ENCODE data around the gene DENND2D.

The DENND2D gene

GRCh38 chr1:111191496-111191895 is 8.9 kb downstream of the DENND2D start:
- peaks cover 29% of the 10 kb centered on the region for H3K4me1 ChIP-seq (ENCODE audit: control insufficient read depth, low read length)
- no peak overlapping the region for H3K27ac ChIP-seq (ENCODE audit: low read depth, low read length)
- no peak for TF ChIP-seq EZH2phosphoT487 (IDR thresholded peaks at IDR 0.05; ENCODE audit: borderline replicate concordance, low read length)
- no peak for TF ChIP-seq CTCF (IDR thresholded peaks at IDR 0.05; ENCODE audit: low read depth, low read length, poor library complexity, severe bottlenecking)
- H4K20me1 ChIP-seq (ENCODE audit: control insufficient read depth, insufficient read depth, low read depth, low read length), result no peaks in the 10 kb centered on the region
- H3K79me2 ChIP-seq (ENCODE audit: control insufficient read depth, low read length), result no peaks in the 10 kb centered on the region
- peaks cover 5% of the 10 kb centered on the region; the same call in 1 of the 2 replicates for H3F3A ChIP-seq (ENCODE audit: control insufficient read depth, insufficient read depth)
- H3K9me3 ChIP-seq (ENCODE audit: control insufficient read depth, insufficient read depth, low read length), result no peaks in the 10 kb centered on the region
- H3K9me2 ChIP-seq (replicated peaks; ENCODE audit: control insufficient read depth, low read length), result no peaks in the 10 kb centered on the region
- H3K36me3 ChIP-seq (ENCODE audit: control insufficient read depth, low read length), result peaks cover 98% of the 10 kb centered on the region
- H3K4me3 ChIP-seq (ENCODE audit: low read length), result no peak overlapping the region
- no peak overlapping the region for H3K4me2 ChIP-seq (ENCODE audit: low read length)
- no peaks in the 10 kb centered on the region for H3K27me3 ChIP-seq (ENCODE audit: control insufficient read depth, low read length)

GRCh38 chr1:111190931-111191451 is 9.5 kb downstream of the DENND2D start:
- no peak overlapping the region for H3K27ac ChIP-seq (ENCODE audit: low read depth, low read length)
- peaks cover 5% of the 10 kb centered on the region; the same call in 1 of the 2 replicates for H3F3A ChIP-seq (ENCODE audit: control insufficient read depth, insufficient read depth)
- H3K36me3 ChIP-seq (ENCODE audit: control insufficient read depth, low read length), result peaks cover 98% of the 10 kb centered on the region
- H3K9me2 ChIP-seq (replicated peaks; ENCODE audit: control insufficient read depth, low read length), result no peaks in the 10 kb centered on the region
- no peaks in the 10 kb centered on the region for H3K79me2 ChIP-seq (ENCODE audit: control insufficient read depth, low read length)
- no peak overlapping the region for H3K4me3 ChIP-seq (ENCODE audit: low read length)
- H3K27me3 ChIP-seq (ENCODE audit: control insufficient read depth, low read length), result no peaks in the 10 kb centered on the region
- H3K4me2 ChIP-seq (ENCODE audit: low read length), result no peak overlapping the region
- no peaks in the 10 kb centered on the region for H4K20me1 ChIP-seq (ENCODE audit: control insufficient read depth, insufficient read depth, low read depth, low read length)
- H3K9me3 ChIP-seq (ENCODE audit: control insufficient read depth, insufficient read depth, low read length), result no peaks in the 10 kb centered on the region
- no peak for TF ChIP-seq EZH2phosphoT487 (IDR thresholded peaks at IDR 0.05; ENCODE audit: borderline replicate concordance, low read length)
- no peak for TF ChIP-seq CTCF (IDR thresholded peaks at IDR 0.05; ENCODE audit: low read depth, low read length, poor library complexity, severe bottlenecking)
- H3K4me1 ChIP-seq (ENCODE audit: control insufficient read depth, low read length), result peaks cover 29% of the 10 kb centered on the region

GRCh38 chr1:111184663-111185062 is 15.8 kb downstream of the DENND2D start:
- Histone ChIP-seq H3K27ac (ENCODE audit: low read depth, low read length) (no peak overlapping the region), H4K20me1 (ENCODE audit: control insufficient read depth, insufficient read depth, low read depth, low read length) (no peaks in the 10 kb centered on the region), H3K36me3 (ENCODE audit: control insufficient read depth, low read length) (peaks cover 75% of the 10 kb centered on the region), H3K4me1 (ENCODE audit: control insufficient read depth, low read length) (0 out of 2 replicates have a peak, but pooled peaks cover 3% of the 10 kb centered on the region), H3K79me2 (ENCODE audit: control insufficient read depth, low read length) (no peaks in the 10 kb centered on the region), H3K4me2 (ENCODE audit: low read length) (no peak overlapping the region), H3K9me3 (ENCODE audit: control insufficient read depth, insufficient read depth, low read length) (no peaks in the 10 kb centered on the region), H3F3A (ENCODE audit: control insufficient read depth, insufficient read depth) (peaks cover 4% of the 10 kb centered on the region; the same call in 1 of the 2 replicates), H3K27me3 (ENCODE audit: control insufficient read depth, low read length) (no peaks in the 10 kb centered on the region), H3K4me3 (ENCODE audit: low read length) (no peak overlapping the region), H3K9me2 (replicated peaks; ENCODE audit: control insufficient read depth, low read length) (no peaks in the 10 kb centered on the region)
- TF ChIP-seq CTCF (IDR thresholded peaks at IDR 0.05; ENCODE audit: low read depth, low read length, poor library complexity, severe bottlenecking), result no peak
- TF ChIP-seq EZH2phosphoT487 (IDR thresholded peaks at IDR 0.05; ENCODE audit: borderline replicate concordance, low read length), result no peak
